GM12873 (cell line): ENCODE results near the gene EFS.

Experiments
- TF ChIP-seq, protein P1 (sequence below): IDR thresholded peaks from 2 replicates; pipeline ENCODE4 v1.5.1; 2012; ENCODE audit warnings: low read depth, mild to moderate bottlenecking, moderate library complexity, low read length, control low read depth; ENCODE audit not compliant: insufficient read depth; ENCODE audit errors: missing control alignments

EFS gene

DNA sequence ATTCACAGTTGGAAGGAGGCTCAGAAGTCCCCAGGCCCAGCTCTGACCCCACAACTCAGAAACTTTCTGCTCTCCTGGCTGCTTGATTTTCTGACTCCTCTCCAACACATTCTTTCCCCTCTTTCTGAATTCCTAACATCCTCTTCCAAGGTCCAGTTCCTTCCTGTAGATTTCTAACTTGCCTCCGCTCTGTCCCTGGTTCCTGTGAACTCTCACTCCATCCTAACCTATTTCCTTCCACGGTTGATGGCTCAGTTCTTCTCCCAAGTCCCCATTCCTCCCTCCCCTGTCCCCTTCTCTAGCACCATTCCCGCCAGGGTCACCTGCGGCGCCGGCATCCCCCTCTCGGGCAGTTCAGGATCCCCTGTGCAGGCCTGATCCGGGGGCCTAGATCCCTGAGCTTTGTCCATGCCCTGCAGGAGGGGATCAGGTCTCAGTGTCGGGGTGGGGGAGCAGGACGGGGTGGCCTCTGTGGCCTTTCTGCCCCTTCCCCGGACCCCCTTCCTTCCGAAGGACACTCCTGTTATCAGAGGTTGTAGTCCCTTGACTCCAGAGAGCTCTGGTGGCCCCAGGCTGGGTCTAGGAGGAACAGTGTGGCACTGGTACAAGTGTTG lies 6.3 kb downstream of the EFS start:
- TF ChIP-seq, protein P1, sequence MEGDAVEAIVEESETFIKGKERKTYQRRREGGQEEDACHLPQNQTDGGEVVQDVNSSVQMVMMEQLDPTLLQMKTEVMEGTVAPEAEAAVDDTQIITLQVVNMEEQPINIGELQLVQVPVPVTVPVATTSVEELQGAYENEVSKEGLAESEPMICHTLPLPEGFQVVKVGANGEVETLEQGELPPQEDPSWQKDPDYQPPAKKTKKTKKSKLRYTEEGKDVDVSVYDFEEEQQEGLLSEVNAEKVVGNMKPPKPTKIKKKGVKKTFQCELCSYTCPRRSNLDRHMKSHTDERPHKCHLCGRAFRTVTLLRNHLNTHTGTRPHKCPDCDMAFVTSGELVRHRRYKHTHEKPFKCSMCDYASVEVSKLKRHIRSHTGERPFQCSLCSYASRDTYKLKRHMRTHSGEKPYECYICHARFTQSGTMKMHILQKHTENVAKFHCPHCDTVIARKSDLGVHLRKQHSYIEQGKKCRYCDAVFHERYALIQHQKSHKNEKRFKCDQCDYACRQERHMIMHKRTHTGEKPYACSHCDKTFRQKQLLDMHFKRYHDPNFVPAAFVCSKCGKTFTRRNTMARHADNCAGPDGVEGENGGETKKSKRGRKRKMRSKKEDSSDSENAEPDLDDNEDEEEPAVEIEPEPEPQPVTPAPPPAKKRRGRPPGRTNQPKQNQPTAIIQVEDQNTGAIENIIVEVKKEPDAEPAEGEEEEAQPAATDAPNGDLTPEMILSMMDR: no peak

DNA sequence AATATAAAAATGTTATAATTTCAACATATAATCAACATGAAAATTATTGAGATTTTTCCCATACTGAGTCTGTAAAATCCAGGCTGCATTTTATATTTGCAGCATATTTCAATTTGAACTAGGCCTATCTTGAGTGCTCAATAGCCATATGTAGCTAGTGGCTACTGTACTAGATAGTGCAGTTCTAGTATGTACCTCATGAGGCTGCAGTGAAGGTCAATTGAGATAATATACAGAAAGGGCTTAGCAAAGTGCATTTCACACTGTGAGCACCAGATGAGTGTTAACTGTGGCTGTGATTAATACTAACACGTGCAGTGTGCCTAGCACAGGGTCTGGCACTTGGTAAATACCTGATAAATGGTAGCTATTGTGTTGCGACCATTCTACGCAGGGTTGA lies 6.9 kb downstream of the EFS start:
- TF ChIP-seq, protein P1: no peak

DNA sequence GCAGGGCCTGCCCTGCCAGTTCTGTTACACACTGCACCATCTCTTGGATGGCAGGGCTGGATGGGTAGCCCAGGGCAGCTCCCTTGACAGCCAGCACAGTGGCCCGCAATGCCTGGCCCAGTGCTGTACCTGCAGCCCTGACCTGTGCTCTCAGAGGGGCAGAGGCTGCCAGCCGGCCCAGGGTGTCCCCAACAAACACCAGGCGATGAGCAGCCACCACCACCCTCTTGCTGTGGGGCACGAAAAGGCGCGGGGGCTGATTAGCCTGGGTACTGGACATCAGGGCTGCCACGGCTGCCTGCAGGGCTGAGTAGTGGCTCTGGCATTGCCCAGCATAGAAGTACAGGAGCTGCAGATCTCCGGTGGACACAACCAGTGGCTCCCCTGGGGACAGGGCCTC lies 7.7 kb downstream of the EFS start:
- TF ChIP-seq, protein P1: no peak

DNA sequence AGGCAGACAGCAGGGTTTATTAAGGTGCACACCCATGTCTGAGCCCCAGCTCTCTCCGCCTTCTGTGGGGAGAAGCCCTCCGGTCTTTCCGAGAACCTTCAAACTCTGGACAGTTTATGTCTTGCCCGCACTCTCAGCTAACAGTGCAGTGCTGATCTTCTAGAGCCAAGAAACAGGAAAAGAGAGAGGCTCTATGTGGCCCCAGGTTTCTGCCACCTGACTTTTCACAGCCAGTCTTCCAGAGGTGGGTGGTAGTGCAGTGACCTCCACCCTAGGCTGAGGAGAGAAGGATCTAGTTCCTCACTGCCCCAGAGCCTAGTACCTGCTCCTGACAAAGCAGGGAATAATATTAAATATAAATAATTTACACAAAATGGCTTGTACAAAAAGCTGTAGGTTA lies 8.3 kb downstream of the EFS start:
- TF ChIP-seq, protein P1: no peak

DNA sequence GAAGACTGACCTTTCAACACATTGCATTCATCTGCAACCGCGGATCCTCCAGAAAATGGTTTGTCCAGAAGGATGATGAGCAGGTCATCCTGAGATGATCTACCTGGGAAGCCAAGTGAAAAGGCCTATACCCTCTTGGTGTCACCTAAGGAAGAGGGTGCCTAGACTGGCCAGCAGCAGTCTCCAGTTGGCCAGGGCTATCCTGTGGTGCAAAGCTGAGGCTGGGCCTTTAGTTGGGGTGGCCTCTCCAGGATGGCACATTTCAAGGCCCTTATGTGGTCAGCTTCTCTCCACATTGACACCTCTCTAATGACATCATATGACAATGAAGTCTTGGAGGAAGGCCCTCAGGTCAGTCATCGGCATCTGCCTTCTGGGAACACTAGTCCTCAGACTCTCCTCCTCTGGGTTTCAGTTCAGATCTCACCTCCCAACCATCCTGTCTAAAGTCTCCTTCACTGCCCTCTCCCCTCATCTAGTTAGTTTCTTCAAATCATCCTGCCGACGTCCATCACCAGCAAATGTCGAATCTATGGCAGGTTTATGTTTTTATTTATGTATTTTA lies 9.0 kb downstream of the EFS start:
- TF ChIP-seq, protein P1: no peak

DNA sequence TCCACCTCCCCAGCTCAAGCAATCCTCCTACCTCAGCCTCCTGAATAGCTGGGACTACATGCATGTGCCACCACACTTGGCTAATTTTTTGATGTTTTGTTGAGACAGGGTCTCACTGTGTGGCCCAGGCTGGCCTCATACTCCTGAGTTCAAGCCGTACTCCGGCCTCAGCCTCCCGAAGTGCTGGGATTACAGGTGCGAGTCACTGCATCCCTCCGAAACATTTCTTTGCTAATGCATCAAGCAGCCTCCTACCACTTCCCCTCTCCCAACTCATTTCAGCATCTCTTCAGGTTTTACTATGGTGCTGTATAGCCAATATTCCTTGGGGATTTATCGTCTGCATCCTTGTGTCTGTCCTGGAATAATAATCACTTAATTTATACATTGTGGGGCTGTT lies 10.0 kb downstream of the EFS start:
- TF ChIP-seq, protein P1: no peak

DNA sequence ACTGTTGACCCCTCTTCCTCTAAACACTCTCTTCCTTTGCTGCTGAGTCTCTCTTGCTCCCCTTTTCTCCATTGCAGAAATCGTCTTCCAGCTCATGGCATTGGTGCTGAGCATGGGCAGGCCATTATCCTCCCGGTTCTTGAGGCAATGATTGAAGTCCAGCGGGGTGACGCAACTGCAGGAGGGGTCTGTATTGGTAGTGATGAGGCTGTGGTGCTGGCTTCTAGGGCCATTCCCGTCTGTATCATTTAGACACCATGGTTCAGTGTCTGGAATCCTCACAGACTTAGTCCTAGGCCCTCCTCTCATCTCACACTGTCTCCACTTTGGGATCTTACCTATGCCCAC lies 11.6 kb downstream of the EFS start:
- TF ChIP-seq, protein P1: no peak
